Measurements from ENCODE around the gene KIF22.
"Not testable (repeated sequence)": the region's sequence is repeated elsewhere in the genome, so short reads cannot be mapped to it uniquely, and the experiment has no call there.

KIF22 gene

DNA sequence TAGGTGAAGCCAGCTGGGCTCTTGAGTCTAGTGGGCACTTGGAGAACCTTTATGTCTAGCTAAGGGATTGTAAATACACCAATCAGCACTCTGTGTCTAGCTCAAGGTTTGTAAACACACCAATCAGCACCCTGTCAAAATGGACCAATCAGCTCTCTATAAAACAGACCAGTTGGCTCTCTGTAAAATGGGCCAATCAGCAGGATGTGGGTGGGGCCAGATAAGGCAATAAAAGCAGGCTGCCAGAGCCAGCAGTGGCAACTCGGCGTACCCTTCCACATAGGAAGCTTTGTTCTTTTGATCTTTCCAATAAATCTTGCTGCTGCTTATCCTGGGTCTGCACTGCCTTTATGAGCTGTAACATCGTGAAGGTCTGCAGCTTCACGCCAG, 41.8 kb upstream of the KIF22 start:
- not testable (repeated sequence) for H3K4me3 ChIP-seq (ENCODE audit: insufficient read depth, low read depth, low read length); H3K4me1 ChIP-seq (ENCODE audit: control insufficient read depth, insufficient read depth, low read length); H3K9me3 ChIP-seq (ENCODE audit: control insufficient read depth, low read length); H3K36me3 ChIP-seq (ENCODE audit: control insufficient read depth, insufficient read depth, low read length); H3K27me3 ChIP-seq (ENCODE audit: control insufficient read depth, insufficient read depth, low read length, poor library complexity, severe bottlenecking); H3K27ac ChIP-seq (ENCODE audit: insufficient read depth, low read depth, low read length, poor library complexity, severe bottlenecking)
- WGBS, 2 experiments: 95% methylated on average over 4 of the region's 4 CpGs

DNA sequence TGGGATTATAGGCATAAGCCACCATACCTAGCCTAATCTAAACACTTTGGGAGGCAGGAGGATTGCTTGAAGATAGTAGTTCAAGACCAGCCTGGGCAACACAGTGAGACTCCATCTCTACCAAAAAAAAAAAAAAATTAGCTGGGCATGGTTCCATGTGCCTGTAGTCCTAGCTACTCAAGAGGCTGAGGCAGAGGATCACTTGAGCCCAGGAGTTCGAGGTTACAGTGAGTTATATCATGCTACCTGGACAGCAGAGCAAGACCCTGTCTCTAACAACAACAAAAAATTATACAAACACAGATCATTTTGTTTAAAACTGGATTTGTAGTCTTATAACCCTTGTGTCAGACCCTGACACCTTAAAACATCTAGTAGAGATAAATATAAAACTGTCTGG, 37.0 kb upstream of the KIF22 start:
- no peaks in the 10 kb centered on the region for H3K9me3 ChIP-seq (ENCODE audit: control insufficient read depth, low read length)
- no peaks in the 10 kb centered on the region for H3K36me3 ChIP-seq (ENCODE audit: control insufficient read depth, insufficient read depth, low read length)
- H3K27ac ChIP-seq (ENCODE audit: insufficient read depth, low read depth, low read length, poor library complexity, severe bottlenecking): no peak overlapping the region
- H3K4me3 ChIP-seq (ENCODE audit: insufficient read depth, low read depth, low read length): no peak overlapping the region
- no peaks in the 10 kb centered on the region for H3K4me1 ChIP-seq (ENCODE audit: control insufficient read depth, insufficient read depth, low read length)
- H3K27me3 ChIP-seq (ENCODE audit: control insufficient read depth, insufficient read depth, low read length, poor library complexity, severe bottlenecking): no peaks in the 10 kb centered on the region
- 71 to 82% methylated on average over 1 of the region's 1 CpG for WGBS, 2 experiments

DNA sequence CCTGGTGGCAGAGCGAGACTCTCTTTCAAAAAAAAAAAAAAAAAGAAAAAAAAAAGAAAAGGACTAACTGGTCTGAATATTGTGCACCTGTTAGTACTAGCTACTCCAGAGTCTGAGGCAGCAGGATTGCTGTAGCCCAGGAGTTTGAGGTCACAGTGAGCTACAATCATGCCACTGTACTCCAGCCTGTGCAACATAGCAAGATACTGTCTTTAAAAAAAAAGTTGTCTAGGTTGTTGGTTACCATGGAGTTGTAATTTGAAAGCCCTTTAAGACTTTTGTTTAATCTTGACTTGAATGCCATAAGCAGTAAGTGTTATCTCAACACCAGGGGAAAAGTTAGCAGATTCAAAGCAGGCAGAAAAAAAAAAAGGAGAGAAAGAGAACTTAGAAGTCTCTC, 33.9 kb upstream of the KIF22 start:
- Histone ChIP-seq H3K4me3 (ENCODE audit: insufficient read depth, low read depth, low read length) (no peak overlapping the region), H3K36me3 (ENCODE audit: control insufficient read depth, insufficient read depth, low read length) (no peaks in the 10 kb centered on the region), H3K9me3 (ENCODE audit: control insufficient read depth, low read length) (no peaks in the 10 kb centered on the region), H3K4me1 (ENCODE audit: control insufficient read depth, insufficient read depth, low read length) (no peaks in the 10 kb centered on the region), H3K27me3 (ENCODE audit: control insufficient read depth, insufficient read depth, low read length, poor library complexity, severe bottlenecking) (no peaks in the 10 kb centered on the region), H3K27ac (ENCODE audit: insufficient read depth, low read depth, low read length, poor library complexity, severe bottlenecking) (no peak overlapping the region)
- WGBS, 2 experiments: 86 to 97% methylated on average over 1 of the region's 1 CpG

DNA sequence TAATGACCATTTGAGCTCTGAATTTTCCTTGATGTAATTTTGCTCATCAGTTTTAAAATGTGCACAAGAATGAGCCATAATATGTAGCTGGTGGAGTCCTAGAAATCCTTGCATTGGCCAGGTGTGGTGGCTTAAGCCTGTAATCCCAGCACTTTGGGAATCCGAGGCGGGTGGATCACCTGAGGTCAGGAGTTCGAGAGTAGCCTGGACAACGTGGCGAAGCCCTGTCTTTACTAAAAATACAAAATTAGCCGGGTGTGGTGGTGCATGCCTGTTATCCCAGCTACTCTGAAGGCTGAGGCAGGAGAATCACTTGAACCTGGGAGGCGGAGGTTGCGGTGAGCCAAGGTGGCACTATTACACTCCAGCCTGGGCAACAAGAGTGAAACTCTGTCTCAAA, 33.5 kb upstream of the KIF22 start:
- H3K27me3 ChIP-seq (ENCODE audit: control insufficient read depth, insufficient read depth, low read length, poor library complexity, severe bottlenecking); H3K4me1 ChIP-seq (ENCODE audit: control insufficient read depth, insufficient read depth, low read length); H3K9me3 ChIP-seq (ENCODE audit: control insufficient read depth, low read length); H3K36me3 ChIP-seq (ENCODE audit: control insufficient read depth, insufficient read depth, low read length); H3K4me3 ChIP-seq (ENCODE audit: insufficient read depth, low read depth, low read length); H3K27ac ChIP-seq (ENCODE audit: insufficient read depth, low read depth, low read length, poor library complexity, severe bottlenecking): not testable (repeated sequence)
- WGBS, 2 experiments: 86 to 91% methylated on average over 8 of the region's 8 CpGs

DNA sequence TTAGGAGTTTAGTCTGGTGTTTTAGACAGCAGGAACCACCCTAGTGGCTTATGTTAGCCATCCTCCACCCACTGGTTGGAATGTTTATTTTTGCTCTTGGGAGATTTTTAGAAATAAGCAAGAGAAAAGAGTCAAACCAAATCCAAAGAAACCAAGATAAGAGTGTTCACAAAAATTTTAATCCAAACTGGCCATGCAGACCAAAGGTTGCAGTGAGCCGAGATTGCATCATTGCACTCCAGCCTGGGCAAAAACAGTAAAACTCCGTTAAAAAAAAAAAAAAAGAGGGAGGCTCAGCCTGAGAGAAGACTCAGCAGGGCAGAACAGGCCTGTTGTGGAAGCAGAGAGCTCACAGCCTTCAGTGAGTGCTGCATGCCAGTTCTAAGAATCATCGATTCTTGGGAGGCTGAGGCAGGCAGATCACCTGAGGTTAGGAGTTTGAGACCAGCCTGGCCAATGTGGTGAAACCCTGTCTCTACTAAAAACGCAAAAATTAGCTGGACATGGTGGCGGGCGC, 32.5 kb upstream of the KIF22 start:
- H3K27ac ChIP-seq (ENCODE audit: insufficient read depth, low read depth, low read length, poor library complexity, severe bottlenecking): no peak overlapping the region
- 78 to 85% methylated on average over 6 of the region's 6 CpGs for WGBS, 2 experiments
- no peaks in the 10 kb centered on the region for H3K27me3 ChIP-seq (ENCODE audit: control insufficient read depth, insufficient read depth, low read length, poor library complexity, severe bottlenecking)
- no peaks in the 10 kb centered on the region for H3K4me1 ChIP-seq (ENCODE audit: control insufficient read depth, insufficient read depth, low read length)
- H3K4me3 ChIP-seq (ENCODE audit: insufficient read depth, low read depth, low read length): no peak overlapping the region
- no peaks in the 10 kb centered on the region for H3K36me3 ChIP-seq (ENCODE audit: control insufficient read depth, insufficient read depth, low read length)
- no peaks in the 10 kb centered on the region for H3K9me3 ChIP-seq (ENCODE audit: control insufficient read depth, low read length)

DNA sequence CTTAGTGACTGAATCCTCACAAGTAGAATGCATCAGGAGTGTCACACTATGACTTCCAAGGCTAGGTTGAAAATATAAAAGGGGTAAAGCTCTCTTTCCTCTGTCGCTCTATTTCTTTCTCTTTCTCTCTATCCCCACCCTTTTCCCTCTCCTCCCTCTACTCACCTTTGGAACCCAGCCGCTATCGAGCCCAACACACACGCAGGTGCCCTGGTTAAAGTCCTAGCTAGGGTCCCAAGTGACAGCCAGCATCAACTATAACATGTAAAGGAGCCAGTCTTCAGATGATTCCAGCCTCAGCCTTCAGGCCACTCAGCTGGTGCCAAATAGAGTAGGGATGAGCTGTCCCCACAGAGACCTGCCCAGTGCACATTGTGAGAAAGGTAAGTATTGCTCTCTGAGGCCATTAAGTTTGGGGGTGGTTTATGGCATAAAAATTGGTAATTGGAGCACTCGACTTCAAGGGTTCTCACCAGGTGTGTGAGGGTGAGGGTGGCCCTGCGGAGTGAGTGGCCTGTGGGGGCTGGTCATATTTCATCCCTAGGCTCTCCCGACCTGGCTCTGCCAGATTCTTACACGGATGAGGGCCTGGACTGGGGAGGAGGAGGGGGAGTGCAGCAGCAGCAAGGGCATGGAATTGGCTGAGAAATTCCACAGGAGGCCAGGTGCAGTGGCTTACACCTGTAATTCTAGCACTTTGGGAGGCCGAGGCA, 29.8 kb upstream of the KIF22 start:
- 86 to 87% methylated on average over 9 of the region's 9 CpGs for WGBS, 2 experiments
- Histone ChIP-seq H3K4me1 (ENCODE audit: control insufficient read depth, insufficient read depth, low read length) (no peaks in the 10 kb centered on the region), H3K9me3 (ENCODE audit: control insufficient read depth, low read length) (no peaks in the 10 kb centered on the region), H3K27ac (ENCODE audit: insufficient read depth, low read depth, low read length, poor library complexity, severe bottlenecking) (no peak overlapping the region), H3K4me3 (ENCODE audit: insufficient read depth, low read depth, low read length) (no peak overlapping the region), H3K36me3 (ENCODE audit: control insufficient read depth, insufficient read depth, low read length) (no peaks in the 10 kb centered on the region), H3K27me3 (ENCODE audit: control insufficient read depth, insufficient read depth, low read length, poor library complexity, severe bottlenecking) (no peaks in the 10 kb centered on the region)

DNA sequence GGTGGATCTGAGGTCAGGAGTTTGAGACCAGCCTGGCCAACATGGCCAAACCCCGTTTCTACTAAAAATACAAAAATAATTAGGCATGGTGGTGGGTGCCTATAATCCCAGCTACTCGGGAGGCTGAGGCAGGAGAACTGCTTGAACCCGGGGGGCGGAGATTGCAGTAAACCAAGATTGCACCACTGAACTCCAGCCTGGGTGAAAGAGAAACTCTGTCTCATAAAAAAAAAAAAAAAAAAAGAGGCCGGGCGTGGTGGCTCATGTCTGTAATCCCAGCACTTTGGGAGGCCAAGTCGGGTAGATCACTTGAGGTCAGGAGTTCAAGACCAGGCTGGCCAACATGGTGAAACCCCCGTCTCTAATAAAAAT, 29.3 kb upstream of the KIF22 start:
- not testable (repeated sequence) for H3K27me3 ChIP-seq (ENCODE audit: control insufficient read depth, insufficient read depth, low read length, poor library complexity, severe bottlenecking); H3K27ac ChIP-seq (ENCODE audit: insufficient read depth, low read depth, low read length, poor library complexity, severe bottlenecking); H3K4me3 ChIP-seq (ENCODE audit: insufficient read depth, low read depth, low read length); H3K4me1 ChIP-seq (ENCODE audit: control insufficient read depth, insufficient read depth, low read length); H3K36me3 ChIP-seq (ENCODE audit: control insufficient read depth, insufficient read depth, low read length); H3K9me3 ChIP-seq (ENCODE audit: control insufficient read depth, low read length)
- 87 to 90% methylated on average over 8 of the region's 8 CpGs for WGBS, 2 experiments

DNA sequence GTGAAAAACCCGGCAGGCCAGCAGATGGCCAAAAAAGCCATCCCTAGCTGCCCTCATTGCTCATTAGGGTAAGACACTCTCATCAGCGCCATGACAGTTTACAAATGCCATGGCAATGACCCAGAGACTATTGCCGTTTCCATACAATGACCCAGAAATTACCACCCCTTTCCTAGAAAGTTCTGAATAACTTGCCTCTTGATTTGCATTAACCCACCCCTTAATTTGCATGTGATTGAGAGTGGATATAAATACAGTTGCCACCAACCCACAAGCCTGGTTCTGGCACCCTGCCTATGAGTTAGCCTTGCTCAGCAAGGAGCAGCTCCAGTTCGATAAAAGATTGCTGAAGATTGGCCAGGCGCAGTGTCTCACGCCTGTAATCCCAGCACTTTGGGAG, 28.7 kb upstream of the KIF22 start:
- no peaks in the 10 kb centered on the region for H3K36me3 ChIP-seq (ENCODE audit: control insufficient read depth, insufficient read depth, low read length)
- no peak overlapping the region for H3K27ac ChIP-seq (ENCODE audit: insufficient read depth, low read depth, low read length, poor library complexity, severe bottlenecking)
- no peaks in the 10 kb centered on the region for H3K27me3 ChIP-seq (ENCODE audit: control insufficient read depth, insufficient read depth, low read length, poor library complexity, severe bottlenecking)
- no peak overlapping the region for H3K4me3 ChIP-seq (ENCODE audit: insufficient read depth, low read depth, low read length)
- WGBS, 2 experiments: 89 to 91% methylated on average over 6 of the region's 6 CpGs
- H3K9me3 ChIP-seq (ENCODE audit: control insufficient read depth, low read length): no peaks in the 10 kb centered on the region
- no peaks in the 10 kb centered on the region for H3K4me1 ChIP-seq (ENCODE audit: control insufficient read depth, insufficient read depth, low read length)

DNA sequence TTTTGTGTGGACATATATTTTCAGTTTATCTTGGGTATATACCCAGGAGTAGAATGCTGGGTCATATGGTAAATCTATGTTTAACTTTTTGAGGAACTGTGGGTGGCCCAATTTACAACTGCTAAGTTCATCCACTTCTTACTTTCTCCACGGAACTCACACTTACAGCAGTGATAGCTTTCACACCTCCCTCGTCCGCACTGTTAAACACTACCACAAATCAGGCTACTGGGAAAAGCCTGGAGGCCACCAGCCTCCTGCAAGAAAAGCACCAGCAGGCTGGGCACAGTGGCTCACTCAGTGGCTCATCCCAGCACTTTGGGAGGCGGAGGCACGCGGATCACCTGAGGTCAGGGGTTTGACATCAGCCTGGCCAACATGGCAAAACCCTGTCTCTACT, 27.2 kb upstream of the KIF22 start:
- Histone ChIP-seq H3K27me3 (ENCODE audit: control insufficient read depth, insufficient read depth, low read length, poor library complexity, severe bottlenecking) (no peaks in the 10 kb centered on the region), H3K9me3 (ENCODE audit: control insufficient read depth, low read length) (no peaks in the 10 kb centered on the region), H3K27ac (ENCODE audit: insufficient read depth, low read depth, low read length, poor library complexity, severe bottlenecking) (no peak overlapping the region), H3K36me3 (ENCODE audit: control insufficient read depth, insufficient read depth, low read length) (no peaks in the 10 kb centered on the region), H3K4me3 (ENCODE audit: insufficient read depth, low read depth, low read length) (no peak overlapping the region), H3K4me1 (ENCODE audit: control insufficient read depth, insufficient read depth, low read length) (no peaks in the 10 kb centered on the region)
- WGBS, 2 experiments: 88% methylated on average over 6 of the region's 6 CpGs

DNA sequence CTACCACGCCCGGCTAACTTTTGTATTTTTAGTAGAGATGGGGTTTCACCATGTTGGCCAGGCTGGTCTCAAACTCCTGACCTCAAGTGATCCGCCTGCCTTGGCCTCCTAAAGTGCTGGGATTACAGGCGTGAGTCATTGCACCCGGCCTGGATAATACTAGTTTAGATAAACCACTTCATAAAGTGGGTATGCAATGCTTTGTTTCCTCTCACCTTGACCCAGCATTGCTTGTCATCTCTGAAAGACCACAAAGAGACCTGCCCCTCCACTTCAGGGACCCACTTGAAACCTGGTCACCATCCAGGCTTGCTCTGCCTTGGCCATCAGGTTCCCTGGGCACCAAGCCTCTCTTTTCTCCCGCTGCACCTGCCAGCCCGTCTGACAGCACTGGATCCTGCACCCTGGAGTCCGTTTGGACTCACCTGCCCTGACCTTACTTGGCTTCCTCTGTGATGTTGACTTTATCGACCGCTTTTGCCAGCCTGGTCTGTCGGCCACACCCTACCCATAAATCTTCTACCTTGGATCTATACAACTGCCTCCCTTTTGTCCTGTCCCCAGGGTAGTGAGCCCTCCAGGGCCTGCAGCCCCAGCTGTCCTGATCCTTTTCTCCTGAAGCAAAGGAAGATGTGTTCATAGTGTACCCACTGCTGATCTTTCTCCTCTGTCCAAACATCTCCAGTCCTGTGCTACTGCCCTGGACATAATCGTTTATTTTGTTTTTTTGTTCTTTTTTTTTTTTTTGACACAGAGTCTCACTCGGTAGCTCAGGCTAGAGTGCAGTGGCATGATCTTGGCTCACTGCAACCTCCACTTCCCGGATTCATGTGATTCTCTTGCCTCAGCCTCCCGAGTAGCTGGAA, 25.2 kb upstream of the KIF22 start:
- Histone ChIP-seq H3K36me3 (ENCODE audit: control insufficient read depth, insufficient read depth, low read length) (no peaks in the 10 kb centered on the region), H3K4me1 (ENCODE audit: control insufficient read depth, insufficient read depth, low read length) (no peaks in the 10 kb centered on the region), H3K9me3 (ENCODE audit: control insufficient read depth, low read length) (no peaks in the 10 kb centered on the region), H3K27ac (ENCODE audit: insufficient read depth, low read depth, low read length, poor library complexity, severe bottlenecking) (no peak overlapping the region), H3K4me3 (ENCODE audit: insufficient read depth, low read depth, low read length) (no peak overlapping the region), H3K27me3 (ENCODE audit: control insufficient read depth, insufficient read depth, low read length, poor library complexity, severe bottlenecking) (no peaks in the 10 kb centered on the region)
- WGBS, 2 experiments: 90 to 92% methylated on average over 15 of the region's 15 CpGs

Measured in ectodermal cell (in vitro differentiated cells).